C4-2B (cell line): ENCODE measurements around the gene CYP4F22.

Experiments used
- H3K27ac ChIP-seq: fragments of 450-650 bp; 2 replicates; pipeline ENCODE4 v1.5.1; 2017
- ZFX ChIP-seq: fragments of 450-650 bp; IDR thresholded peaks from 2 replicates; pipeline ENCODE4 v1.6.1; 2017
- TF ChIP-seq, protein P1 (sequence below): fragments of 450-650 bp; conservative IDR thresholded peaks from 2 replicates; pipeline ENCODE4 v1.5.1; 2017; ENCODE audit warnings: mild to moderate bottlenecking

Gene CYP4F22

DNA sequence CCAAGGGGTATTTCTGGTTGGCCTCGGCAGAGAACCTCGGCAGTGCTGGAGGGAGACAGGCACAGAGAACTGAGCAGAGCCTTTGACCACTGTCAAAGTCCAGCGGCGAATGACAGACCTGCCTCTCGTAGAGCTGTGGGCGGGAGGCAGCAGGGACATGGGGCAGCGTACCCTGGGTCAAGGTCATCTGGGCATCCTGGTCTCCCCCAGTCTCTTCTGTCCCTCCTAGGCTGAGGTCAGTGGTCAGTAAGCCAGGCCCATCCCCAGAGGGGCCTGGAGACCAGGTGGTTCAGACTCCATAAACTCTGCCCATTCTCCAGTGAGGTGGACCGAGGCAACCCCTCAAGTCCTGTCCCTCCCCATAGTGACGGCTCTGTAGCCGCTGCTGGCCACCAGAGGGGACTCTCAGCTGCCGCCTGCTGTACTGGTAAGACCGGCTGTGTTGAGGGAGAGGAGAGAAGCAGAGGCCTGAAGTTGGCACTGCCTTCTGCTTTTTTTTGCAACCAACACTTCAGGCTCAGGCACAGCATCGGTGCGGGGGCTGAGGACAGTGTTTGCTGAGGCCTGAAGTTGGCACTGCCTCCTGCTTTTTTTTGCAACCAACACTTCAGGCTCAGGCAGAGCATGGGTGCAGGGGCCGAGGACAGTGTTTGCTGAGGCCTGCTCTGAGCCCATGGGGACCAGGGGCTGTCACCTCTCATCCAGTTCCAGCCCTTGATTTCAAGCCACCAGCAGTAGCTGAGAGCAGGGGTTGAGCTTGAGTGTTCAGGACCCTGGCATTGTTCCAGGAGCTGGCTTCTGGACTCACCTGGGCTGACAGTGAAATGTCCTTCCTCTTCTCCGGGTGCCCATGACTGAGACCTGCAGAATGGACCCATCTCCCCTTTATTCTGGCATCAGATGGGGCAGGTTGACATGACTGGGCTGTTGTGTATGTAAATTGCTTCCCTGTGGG lies 28.7 kb upstream of the CYP4F22 start, which contains the start of gene PGLYRP2:
Gene PGLYRP2 (minus strand): TSS at position 111 of the 955 bp plus-strand sequence. CDS start 130 bp downstream, outside the sequence.
- peak within 1 kb of the TSS; percentile 77 for H3K27ac ChIP-seq
- TF ChIP-seq, protein P1, sequence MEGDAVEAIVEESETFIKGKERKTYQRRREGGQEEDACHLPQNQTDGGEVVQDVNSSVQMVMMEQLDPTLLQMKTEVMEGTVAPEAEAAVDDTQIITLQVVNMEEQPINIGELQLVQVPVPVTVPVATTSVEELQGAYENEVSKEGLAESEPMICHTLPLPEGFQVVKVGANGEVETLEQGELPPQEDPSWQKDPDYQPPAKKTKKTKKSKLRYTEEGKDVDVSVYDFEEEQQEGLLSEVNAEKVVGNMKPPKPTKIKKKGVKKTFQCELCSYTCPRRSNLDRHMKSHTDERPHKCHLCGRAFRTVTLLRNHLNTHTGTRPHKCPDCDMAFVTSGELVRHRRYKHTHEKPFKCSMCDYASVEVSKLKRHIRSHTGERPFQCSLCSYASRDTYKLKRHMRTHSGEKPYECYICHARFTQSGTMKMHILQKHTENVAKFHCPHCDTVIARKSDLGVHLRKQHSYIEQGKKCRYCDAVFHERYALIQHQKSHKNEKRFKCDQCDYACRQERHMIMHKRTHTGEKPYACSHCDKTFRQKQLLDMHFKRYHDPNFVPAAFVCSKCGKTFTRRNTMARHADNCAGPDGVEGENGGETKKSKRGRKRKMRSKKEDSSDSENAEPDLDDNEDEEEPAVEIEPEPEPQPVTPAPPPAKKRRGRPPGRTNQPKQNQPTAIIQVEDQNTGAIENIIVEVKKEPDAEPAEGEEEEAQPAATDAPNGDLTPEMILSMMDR: peak; percentile 87
- TF ChIP-seq ZFX: peak; percentile 49; the same call in 1 of the 2 replicates

DNA sequence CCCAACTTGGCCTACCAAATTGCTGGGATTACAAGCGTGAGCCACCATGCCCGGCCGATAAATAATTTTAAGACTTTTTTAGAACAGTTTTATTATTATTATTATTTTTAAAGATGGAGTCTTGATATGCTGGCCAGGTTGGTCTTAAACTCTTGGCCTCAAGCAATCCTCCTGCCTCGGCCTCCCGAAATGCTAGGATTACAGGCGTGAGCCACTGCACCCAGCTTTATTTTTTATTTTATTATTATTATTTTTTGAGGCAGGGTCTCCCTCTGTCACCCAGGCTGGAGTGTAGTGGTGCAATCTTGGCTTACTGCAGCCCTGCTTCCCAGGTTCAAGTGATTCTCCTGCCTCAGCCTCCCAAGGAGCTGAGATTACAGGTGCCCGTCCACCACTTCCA lies 27.3 kb upstream of the CYP4F22 start:
- H3K27ac ChIP-seq: peak overlapping the region; percentile 77

DNA sequence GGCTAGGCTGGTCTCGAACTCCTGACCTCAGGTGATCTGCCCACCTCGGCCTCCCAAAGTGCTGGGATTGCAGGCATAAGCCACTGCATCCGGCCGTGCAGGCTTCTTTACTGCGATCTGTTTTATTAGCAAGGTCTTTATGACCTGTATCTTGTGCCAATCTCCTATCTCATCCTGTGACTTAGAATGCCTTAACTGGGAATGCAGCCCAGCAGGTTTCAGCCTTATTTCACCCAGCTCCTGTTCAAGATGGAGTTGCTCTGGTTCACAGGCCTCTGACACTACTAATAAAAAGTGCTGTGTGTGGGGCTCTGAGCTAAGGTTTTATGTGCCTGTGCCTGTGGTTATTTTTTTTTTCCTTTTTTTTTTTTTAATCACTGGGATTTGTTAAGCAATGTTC lies 22.6 kb upstream of the CYP4F22 start:
- H3K27ac ChIP-seq: peak overlapping the region; percentile 28

DNA sequence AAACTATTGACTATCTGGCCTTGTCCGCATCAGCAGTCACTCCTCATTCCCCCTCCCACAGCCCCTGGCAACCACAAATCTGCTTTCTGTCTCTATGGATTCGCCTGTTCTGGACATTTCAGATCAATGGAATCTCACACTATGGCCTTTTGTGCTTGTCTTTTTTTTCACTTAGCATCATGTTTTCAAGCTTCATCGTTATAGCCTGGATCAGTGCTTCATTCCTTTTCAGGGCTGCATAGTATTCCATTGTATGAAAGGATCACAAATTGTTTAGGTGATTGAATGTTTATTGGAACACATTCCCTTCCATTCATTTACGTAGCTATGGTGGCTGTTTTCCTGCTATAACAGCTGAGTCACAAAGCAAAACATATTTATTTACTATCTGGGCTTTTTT lies 21.3 kb upstream of the CYP4F22 start:
- no peak for TF ChIP-seq ZFX
- TF ChIP-seq, protein P1: no peak
- no peak overlapping the region for H3K27ac ChIP-seq

DNA sequence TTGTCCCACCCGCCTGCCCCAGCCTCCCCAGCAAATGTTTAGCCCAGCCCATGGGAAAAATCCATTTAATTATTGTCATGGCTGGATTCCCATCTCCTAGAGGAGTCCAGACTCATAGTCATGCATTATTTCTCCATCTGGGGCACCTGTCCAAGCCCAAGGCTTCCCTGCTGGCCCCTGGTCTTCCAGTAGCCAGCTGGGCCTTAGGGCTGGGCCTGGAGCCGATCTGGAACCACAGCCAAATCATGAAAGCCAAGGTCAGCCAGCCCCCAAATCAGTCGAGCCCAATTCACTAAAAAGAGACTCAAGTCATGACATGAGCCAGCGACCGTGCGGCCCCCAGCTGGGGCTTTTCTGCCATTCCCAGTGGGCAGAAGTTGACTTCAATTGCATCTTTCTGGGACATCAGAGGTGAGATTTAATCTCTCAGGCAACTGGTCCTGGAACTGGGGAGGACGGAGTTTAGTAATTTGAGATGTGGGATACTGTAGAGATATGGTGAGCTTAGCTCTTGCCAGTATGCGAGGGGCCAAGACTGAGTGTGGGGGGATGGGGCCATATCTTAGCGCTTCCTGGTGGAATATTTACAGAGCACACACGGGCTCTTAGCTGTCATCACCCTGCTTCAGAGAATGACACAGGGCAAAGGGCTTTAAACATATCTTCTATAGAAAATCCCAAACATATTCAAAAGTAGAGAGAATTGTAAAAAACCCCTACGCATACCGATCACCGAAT lies 19.7 kb upstream of the CYP4F22 start:
- TF ChIP-seq ZFX: no peak
- TF ChIP-seq, protein P1: no peak
- H3K27ac ChIP-seq: peak overlapping the region; percentile 9; the same call in 1 of the 2 replicates

DNA sequence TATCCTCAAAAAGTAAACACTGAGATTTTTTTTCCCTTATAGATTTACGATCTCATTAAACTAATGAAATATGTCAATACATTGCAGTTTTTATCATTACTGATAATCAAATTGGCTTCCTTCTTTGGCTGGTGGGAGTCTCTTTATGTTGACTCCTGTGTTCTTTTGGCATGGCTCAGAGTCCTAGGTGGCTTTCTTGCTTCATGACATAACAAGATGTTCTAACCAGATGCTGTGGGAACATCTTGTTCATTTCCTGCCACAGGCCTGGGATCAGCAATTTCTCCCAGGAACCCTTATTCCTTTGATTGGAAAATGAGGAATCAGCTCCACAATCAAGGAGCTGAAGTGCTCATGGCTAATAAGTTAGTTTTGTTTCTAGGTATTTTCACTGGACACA lies 13.2 kb upstream of the CYP4F22 start:
- TF ChIP-seq ZFX: no peak
- TF ChIP-seq, protein P1: no peak
- H3K27ac ChIP-seq: peak overlapping the region; percentile 79

DNA sequence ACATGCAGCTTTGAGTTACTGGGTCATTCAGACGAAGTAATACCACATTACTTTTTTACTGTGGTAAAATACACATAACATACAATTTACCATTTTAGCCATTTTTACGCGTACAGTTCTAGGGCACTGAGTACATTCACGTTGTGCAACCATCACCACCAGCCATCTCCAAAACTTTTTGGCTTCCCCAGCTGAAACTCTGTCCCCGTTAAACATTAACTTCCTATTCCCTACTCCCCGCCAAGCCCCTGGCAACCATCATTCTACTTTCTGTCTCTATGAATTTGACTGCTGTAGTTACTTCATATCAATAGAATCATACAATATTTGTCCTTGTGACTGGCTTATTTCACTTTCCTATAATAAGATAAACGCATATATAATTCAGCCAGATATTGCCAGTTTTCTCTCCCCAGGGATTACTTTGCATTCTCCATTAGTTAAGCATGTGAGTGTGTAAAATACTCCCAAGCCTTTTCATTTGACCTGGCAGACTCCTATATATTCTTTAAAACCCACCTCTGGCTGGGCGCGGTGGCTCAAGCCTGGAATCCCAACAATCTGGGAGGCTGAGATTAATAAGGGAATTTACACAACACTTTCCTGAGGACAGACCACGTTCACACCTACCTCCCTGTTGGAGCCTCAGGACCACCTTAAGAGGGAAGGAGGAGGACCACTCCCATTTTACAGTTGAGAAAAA lies 10.0 kb upstream of the CYP4F22 start:
- peak overlapping the region; percentile 12; the same call in 1 of the 2 replicates for H3K27ac ChIP-seq
- TF ChIP-seq, protein P1: no peak
- TF ChIP-seq ZFX: no peak
